Renal cortex interstitium (tissue), 11 donors: ENCODE data around the gene ACKR3. TPM values are rescaled to one million over a fixed set of nuclear protein-coding genes. Genes with fewer than 3 reads are reported as not detected.

ENCODE experiments used
- DNase-seq, 11 donors: peaks; one replicate each; pipeline ENCODE4 v3.0.0-alpha.2; 2013; ENCODE audit warnings: low read depth in 9 of 11, low spot score in 4 of 11; ENCODE audit errors: extremely low read depth in 1 of 11
- polyA plus RNA-seq, 3 donors: library from polyadenylated mRNA; unstranded; fragments of 120-200 nt; gene quantifications; one replicate each; pipeline ENCODE4 v1.2.1, GENCODE V29; 2013; ENCODE audit not compliant: insufficient read length in 3 of 3

The ACKR3 gene
- polyA plus RNA-seq, 3 donors: 56.2 to 70.5 (median 60.0) TPM

- no peak for DNase-seq
Measured at GRCh38 chr2:236558993-236559978, 10.3 kb upstream of the ACKR3 start.

GRCh38 chr2:236561874-236562273 is 7.8 kb upstream of the ACKR3 start:
- no peak for DNase-seq

GRCh38 chr2:236562434-236562833 is 7.2 kb upstream of the ACKR3 start:
- no peak for DNase-seq

- no peak for DNase-seq
Measured at GRCh38 chr2:236563953-236564352, 5.7 kb upstream of the ACKR3 start.

- no peak for DNase-seq
Measured at GRCh38 chr2:236565212-236565611, 4.4 kb upstream of the ACKR3 start.

GRCh38 chr2:236565879-236566402 is 3.7 kb upstream of the ACKR3 start:
- DNase-seq: no peak

- DNase-seq: no peak
Measured at GRCh38 chr2:236566596-236566995, 3.0 kb upstream of the ACKR3 start.

- peak in 1 of 11 donors; percentile 44 for DNase-seq
Measured at GRCh38 chr2:236568068-236568921, 1.3 kb upstream of the ACKR3 start.

- no peak for DNase-seq
Measured at GRCh38 chr2:236568922-236569572, 578 bp upstream of the ACKR3 start.

GRCh38 chr2:236570081-236570868 is 650 bp downstream of the ACKR3 start:
- no peak for DNase-seq

- no peak for DNase-seq
Measured at GRCh38 chr2:236571145-236571544, 1.5 kb downstream of the ACKR3 start.

- no peak for DNase-seq
Measured at GRCh38 chr2:236572482-236572881, 2.9 kb downstream of the ACKR3 start.

- no peak for DNase-seq
Measured at GRCh38 chr2:236573066-236573929, 3.7 kb downstream of the ACKR3 start.

GRCh38 chr2:236574000-236574399 is 4.4 kb downstream of the ACKR3 start:
- DNase-seq: no peak

- no peak for DNase-seq
Measured at GRCh38 chr2:236574424-236575145, 5.0 kb downstream of the ACKR3 start.

- DNase-seq: no peak
Measured at GRCh38 chr2:236575510-236575909, 5.9 kb downstream of the ACKR3 start.

- DNase-seq: no peak
Measured at GRCh38 chr2:236576087-236576486, 6.5 kb downstream of the ACKR3 start.
